Astrocyte (in vitro differentiated cells and primary cell): ENCODE measurements around the gene PSEN1. TPM values are rescaled to one million over a fixed set of nuclear protein-coding genes. Genes with fewer than 3 reads are reported as not detected.

ENCODE experiments used
- DNase-seq: peaks from one replicate; pipeline ENCODE4 v3.0.0-alpha.2; 2010; ENCODE audit warnings: low read depth
- FAIRE-seq: peaks from 2 replicates; lab custom pipeline; 2011; peaks lifted over from hg19 to GRCh38; lab: Jason Lieb, UNC
- H2AFZ ChIP-seq: 2 replicates; pipeline ENCODE4 v1.6.0; 2012; ENCODE audit warnings: low read depth, low read length, inconsistent platforms
- H3K27ac ChIP-seq: 2 replicates; pipeline ENCODE4 v1.5.1; 2011; ENCODE audit warnings: low read depth, low read length, inconsistent platforms
- H3K27me3 ChIP-seq: 2 replicates; pipeline ENCODE4 v1.6.0; 2011; ENCODE audit warnings: low read length, inconsistent platforms; ENCODE audit not compliant: insufficient read depth
- H3K36me3 ChIP-seq: 2 replicates; pipeline ENCODE4 v1.5.1; 2011; ENCODE audit warnings: low read length, inconsistent platforms; ENCODE audit not compliant: insufficient read depth
- H3K4me1 ChIP-seq: 2 replicates; pipeline ENCODE4 v1.5.1; 2011; ENCODE audit warnings: low read length, inconsistent platforms; ENCODE audit not compliant: insufficient read depth
- H3K4me2 ChIP-seq: 2 replicates; pipeline ENCODE4 v1.6.0; 2012; ENCODE audit warnings: low read length, inconsistent platforms
- H3K4me3 ChIP-seq: 2 replicates; pipeline ENCODE4 v1.5.1; 2011; ENCODE audit warnings: low read depth, mild to moderate bottlenecking, low read length, inconsistent platforms; ENCODE audit not compliant: insufficient read depth
- H3K79me2 ChIP-seq: 2 replicates; pipeline ENCODE4 v1.6.0; 2012; ENCODE audit warnings: mild to moderate bottlenecking, low read length, inconsistent platforms; ENCODE audit not compliant: insufficient read depth
- H3K9ac ChIP-seq: 2 replicates; pipeline ENCODE4 v1.6.0; 2012; ENCODE audit warnings: mild to moderate bottlenecking, low read length, inconsistent platforms
- H3K9me3 ChIP-seq: 2 replicates; pipeline ENCODE4 v1.5.1; 2012; ENCODE audit warnings: low read depth, mild to moderate bottlenecking, low read length, inconsistent platforms; ENCODE audit not compliant: insufficient read depth
- H4K20me1 ChIP-seq: 2 replicates; pipeline ENCODE4 v1.6.0; 2012; ENCODE audit warnings: low read length, inconsistent platforms; ENCODE audit not compliant: insufficient read depth
- H3K27ac Mint-ChIP-seq: one replicate; pipeline ENCODE4 v1.8.0; 2021; ENCODE audit warnings: mild to moderate bottlenecking, mixed read lengths; ENCODE audit not compliant: unreplicated experiment
- H3K27me3 Mint-ChIP-seq: one replicate; pipeline ENCODE4 v1.8.0; 2021; ENCODE audit warnings: low read depth, mixed read lengths; ENCODE audit not compliant: unreplicated experiment
- H3K36me3 Mint-ChIP-seq: one replicate; pipeline ENCODE4 v1.8.0; 2021; ENCODE audit warnings: low read depth, mixed read lengths; ENCODE audit not compliant: unreplicated experiment
- H3K4me1 Mint-ChIP-seq: one replicate; pipeline ENCODE4 v1.8.0; 2021; ENCODE audit warnings: low read depth, mixed read lengths; ENCODE audit not compliant: unreplicated experiment
- H3K4me3 Mint-ChIP-seq: one replicate; pipeline ENCODE4 v1.8.0; 2021; ENCODE audit warnings: mild to moderate bottlenecking, moderate library complexity, mixed read lengths; ENCODE audit not compliant: unreplicated experiment
- H3K9me3 Mint-ChIP-seq: one replicate; pipeline ENCODE4 v1.8.0; 2021; ENCODE audit warnings: mild to moderate bottlenecking, mixed read lengths; ENCODE audit not compliant: unreplicated experiment
- EZH2 ChIP-seq: IDR thresholded peaks from 2 replicates; pipeline ENCODE4 v1.6.1; 2012; ENCODE audit warnings: mild to moderate bottlenecking, low read length, inconsistent platforms; ENCODE audit not compliant: insufficient read depth
- total RNA-seq: library from RNA; stranded (reverse); gene quantifications from 2 replicates; pipeline ENCODE4 v1.2.1, GENCODE V29; 2021
- TF ChIP-seq, protein P1 (sequence below): IDR thresholded peaks from 2 replicates; pipeline ENCODE4 v1.5.1; 2011; ENCODE audit warnings: low read depth, mild to moderate bottlenecking, inconsistent platforms, low read length, moderate library complexity; ENCODE audit not compliant: insufficient read depth

Gene PSEN1
- total RNA-seq, 1 donor from 2014 or later, result 89.5 TPM

DNA sequence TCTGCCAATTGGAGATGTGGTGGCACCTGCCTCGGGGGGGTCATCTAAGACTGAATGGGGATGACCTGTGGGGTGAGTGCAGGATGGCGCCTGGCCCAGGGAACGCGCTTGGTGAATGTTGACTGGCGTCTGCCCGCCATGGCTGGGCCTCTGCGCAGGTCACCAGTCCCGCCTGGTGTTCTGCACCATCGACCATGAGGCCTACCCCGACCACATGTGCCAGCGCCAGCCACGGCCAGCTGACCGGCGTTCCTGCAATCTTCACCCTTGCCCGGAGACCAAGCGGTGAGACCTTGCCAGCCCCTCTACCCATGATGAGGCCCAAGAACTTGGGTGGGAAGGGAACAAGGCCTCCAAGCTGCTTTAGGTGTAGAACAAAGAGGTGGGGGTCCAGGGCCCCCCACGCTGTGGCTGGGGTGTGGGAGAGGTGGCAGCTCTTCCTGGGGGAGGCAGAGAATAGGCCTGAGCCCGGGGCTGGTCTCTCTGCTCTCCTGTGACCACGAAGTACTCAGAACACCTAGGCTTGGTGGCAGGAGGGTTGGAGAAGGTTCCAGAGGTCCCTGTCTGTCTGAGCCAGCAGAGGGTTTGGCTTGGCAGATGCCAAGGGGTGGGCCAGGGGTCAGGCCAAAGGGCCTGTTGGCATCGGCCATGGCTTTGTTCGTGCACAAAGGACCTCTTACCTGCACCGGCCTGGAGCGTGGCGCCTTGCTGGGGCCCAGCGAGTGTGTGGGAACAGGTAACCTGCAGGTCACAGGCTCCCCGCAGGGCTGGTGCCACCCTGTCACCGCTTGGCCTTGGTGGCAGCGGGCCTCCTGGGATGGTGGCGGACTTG, 116.4 kb downstream of the PSEN1 start:
- H3K27ac ChIP-seq, result no peak overlapping the region
- H3K27me3 ChIP-seq, result no peaks in the 10 kb centered on the region
- peaks cover 6% of the 10 kb centered on the region for H3K4me1 ChIP-seq
- Mint-ChIP-seq H3K27me3 (peaks cover 7% of the 10 kb centered on the region), H3K9me3 (no peaks in the 10 kb centered on the region), H3K4me3 (no peak overlapping the region), H3K27ac (no peak overlapping the region), H3K36me3 (peaks cover 3% of the 10 kb centered on the region), H3K4me1 (no peaks in the 10 kb centered on the region)
- no peak overlapping the region for H2AFZ ChIP-seq
- no peaks in the 10 kb centered on the region for H4K20me1 ChIP-seq
- TF ChIP-seq, protein P1, sequence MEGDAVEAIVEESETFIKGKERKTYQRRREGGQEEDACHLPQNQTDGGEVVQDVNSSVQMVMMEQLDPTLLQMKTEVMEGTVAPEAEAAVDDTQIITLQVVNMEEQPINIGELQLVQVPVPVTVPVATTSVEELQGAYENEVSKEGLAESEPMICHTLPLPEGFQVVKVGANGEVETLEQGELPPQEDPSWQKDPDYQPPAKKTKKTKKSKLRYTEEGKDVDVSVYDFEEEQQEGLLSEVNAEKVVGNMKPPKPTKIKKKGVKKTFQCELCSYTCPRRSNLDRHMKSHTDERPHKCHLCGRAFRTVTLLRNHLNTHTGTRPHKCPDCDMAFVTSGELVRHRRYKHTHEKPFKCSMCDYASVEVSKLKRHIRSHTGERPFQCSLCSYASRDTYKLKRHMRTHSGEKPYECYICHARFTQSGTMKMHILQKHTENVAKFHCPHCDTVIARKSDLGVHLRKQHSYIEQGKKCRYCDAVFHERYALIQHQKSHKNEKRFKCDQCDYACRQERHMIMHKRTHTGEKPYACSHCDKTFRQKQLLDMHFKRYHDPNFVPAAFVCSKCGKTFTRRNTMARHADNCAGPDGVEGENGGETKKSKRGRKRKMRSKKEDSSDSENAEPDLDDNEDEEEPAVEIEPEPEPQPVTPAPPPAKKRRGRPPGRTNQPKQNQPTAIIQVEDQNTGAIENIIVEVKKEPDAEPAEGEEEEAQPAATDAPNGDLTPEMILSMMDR, result no peak
- TF ChIP-seq EZH2, result no peak
- DNase-seq (no peak), FAIRE-seq (no peak)
- no peak overlapping the region for H3K4me2 ChIP-seq
- H3K36me3 ChIP-seq, result no peaks in the 10 kb centered on the region
- no peaks in the 10 kb centered on the region for H3K9me3 ChIP-seq
- no peak overlapping the region for H3K4me3 ChIP-seq
- H3K9ac ChIP-seq, result no peak overlapping the region
- H3K79me2 ChIP-seq, result no peaks in the 10 kb centered on the region

DNA sequence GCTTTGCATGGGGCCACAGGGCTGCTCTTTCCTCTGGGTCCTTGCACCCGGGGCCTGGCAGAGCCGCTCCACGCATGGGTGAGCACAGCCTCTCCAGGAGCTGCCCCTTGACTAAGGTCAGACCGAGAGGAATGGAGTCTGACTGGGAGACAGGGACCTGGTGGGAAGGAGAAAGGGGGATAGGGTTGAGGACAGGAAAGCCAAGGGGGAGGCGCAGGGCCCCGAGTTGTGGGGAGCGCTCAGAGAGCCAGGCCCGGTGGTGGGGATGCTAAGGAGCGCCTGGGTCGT, 117.0 kb downstream of the PSEN1 start:
- Mint-ChIP-seq H3K4me1 (no peaks in the 10 kb centered on the region), H3K27ac (no peak overlapping the region)

More for the DNA sequence above, 117.0 kb downstream of the PSEN1 start:
- Histone ChIP-seq H3K27me3 (no peaks in the 10 kb centered on the region), H3K4me2 (no peak overlapping the region), H3K9me3 (no peaks in the 10 kb centered on the region), H3K4me1 (peaks cover 6% of the 10 kb centered on the region), H3K36me3 (no peaks in the 10 kb centered on the region), H2AFZ (no peak overlapping the region), H3K27ac (no peak overlapping the region), H4K20me1 (no peaks in the 10 kb centered on the region), H3K79me2 (no peaks in the 10 kb centered on the region), H3K9ac (no peak overlapping the region), H3K4me3 (no peak overlapping the region)
- TF ChIP-seq, protein P1, result no peak
- no peak for TF ChIP-seq EZH2
- Mint-ChIP-seq H3K27me3 (peaks cover 7% of the 10 kb centered on the region), H3K36me3 (peaks cover 3% of the 10 kb centered on the region), H3K9me3 (no peaks in the 10 kb centered on the region), H3K4me3 (no peak overlapping the region)
- FAIRE-seq (no peak), DNase-seq (no peak)
